ENCODE data around the gene FTCD. TPM values are rescaled to one million over a fixed set of nuclear protein-coding genes. Genes with fewer than 3 reads are reported as not detected.

Gene FTCD
- total RNA-seq, 1 donor from 2014 or later: 1.8 TPM

GRCh38 chr21:46191686-46192575 is 36.6 kb upstream of the FTCD start:
- Mint-ChIP-seq H3K4me3 (no peak overlapping the region), H3K9me3 (no peaks in the 10 kb centered on the region), H3K27me3 (ENCODE audit: low read depth) (no peaks in the 10 kb centered on the region), H3K27ac (ENCODE audit: unreplicated experiment) (no peak overlapping the region), H3K36me3 (ENCODE audit: low read depth) (peaks cover 30% of the 10 kb centered on the region), H3K4me1 (peaks cover 43% of the 10 kb centered on the region)
- DNase-seq (ENCODE audit: low read depth, low spot score): no peak
- TF ChIP-seq, protein P1, sequence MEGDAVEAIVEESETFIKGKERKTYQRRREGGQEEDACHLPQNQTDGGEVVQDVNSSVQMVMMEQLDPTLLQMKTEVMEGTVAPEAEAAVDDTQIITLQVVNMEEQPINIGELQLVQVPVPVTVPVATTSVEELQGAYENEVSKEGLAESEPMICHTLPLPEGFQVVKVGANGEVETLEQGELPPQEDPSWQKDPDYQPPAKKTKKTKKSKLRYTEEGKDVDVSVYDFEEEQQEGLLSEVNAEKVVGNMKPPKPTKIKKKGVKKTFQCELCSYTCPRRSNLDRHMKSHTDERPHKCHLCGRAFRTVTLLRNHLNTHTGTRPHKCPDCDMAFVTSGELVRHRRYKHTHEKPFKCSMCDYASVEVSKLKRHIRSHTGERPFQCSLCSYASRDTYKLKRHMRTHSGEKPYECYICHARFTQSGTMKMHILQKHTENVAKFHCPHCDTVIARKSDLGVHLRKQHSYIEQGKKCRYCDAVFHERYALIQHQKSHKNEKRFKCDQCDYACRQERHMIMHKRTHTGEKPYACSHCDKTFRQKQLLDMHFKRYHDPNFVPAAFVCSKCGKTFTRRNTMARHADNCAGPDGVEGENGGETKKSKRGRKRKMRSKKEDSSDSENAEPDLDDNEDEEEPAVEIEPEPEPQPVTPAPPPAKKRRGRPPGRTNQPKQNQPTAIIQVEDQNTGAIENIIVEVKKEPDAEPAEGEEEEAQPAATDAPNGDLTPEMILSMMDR (conservative IDR thresholded peaks at IDR 0.05): no peak

DNA sequence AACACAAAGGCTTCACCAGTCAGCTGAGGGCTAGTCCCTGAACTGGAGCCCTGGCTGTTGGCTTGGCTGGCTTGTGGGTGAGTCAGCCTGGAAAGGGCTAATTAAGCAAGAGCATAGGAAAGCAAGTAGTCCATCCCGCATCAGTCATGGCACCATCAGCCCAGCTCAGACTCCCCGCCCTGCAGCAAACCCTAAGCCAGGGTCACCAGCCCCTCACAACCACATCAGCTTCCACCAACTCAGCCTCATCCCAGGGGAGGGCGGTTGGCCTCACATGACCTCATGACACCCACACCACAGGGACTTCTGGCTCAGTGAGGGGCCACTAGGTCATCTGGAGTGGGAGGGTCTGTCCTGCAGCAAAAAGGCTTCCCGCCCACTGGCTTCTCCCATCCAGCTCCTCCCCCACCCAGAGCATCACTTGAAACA is 35.9 kb upstream of the FTCD start:
- Mint-ChIP-seq H3K4me3 (no peak overlapping the region), H3K36me3 (ENCODE audit: low read depth) (peaks cover 29% of the 10 kb centered on the region), H3K4me1 (peaks cover 46% of the 10 kb centered on the region), H3K27me3 (ENCODE audit: low read depth) (no peaks in the 10 kb centered on the region), H3K9me3 (no peaks in the 10 kb centered on the region), H3K27ac (ENCODE audit: unreplicated experiment) (no peak overlapping the region)
- TF ChIP-seq, protein P1 (conservative IDR thresholded peaks at IDR 0.05): no peak
- DNase-seq (ENCODE audit: low read depth, low spot score): no peak

DNA sequence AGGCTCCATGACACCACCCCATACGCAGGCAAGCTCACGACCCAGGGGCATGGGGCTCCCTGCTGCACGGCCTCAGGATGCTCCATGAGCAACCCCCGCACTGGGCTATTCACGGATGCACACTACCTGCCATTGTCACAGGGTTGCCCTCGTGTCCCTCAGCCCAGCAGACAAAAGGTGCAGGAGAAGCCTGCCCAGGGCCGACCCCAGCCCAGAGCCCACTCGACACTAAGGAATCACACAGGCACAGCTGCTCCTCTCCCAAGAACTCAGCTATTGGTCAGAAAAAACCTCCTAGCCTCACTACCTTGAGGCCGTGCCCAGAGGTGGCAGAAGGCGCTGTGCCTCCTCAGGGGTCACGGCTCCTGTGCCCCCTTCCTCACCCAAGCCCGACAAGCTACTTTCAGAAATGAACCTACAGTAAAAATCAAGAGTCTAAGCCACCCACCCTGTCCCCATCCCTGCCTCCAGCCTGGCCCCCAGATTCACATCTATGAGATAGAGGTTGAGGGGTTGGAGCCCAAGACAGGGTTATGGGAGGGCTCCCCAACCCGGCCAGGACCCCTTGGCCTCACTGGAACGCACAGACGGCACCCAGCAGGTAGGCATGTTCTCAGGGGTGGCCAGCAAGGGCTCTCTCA is 35.2 kb upstream of the FTCD start:
- Mint-ChIP-seq H3K4me1 (peaks cover 49% of the 10 kb centered on the region), H3K9me3 (no peaks in the 10 kb centered on the region), H3K4me3 (no peak overlapping the region), H3K27ac (ENCODE audit: unreplicated experiment) (no peak overlapping the region), H3K27me3 (ENCODE audit: low read depth) (no peaks in the 10 kb centered on the region), H3K36me3 (ENCODE audit: low read depth) (peaks cover 27% of the 10 kb centered on the region)
- no peak for DNase-seq (ENCODE audit: low read depth, low spot score)
- TF ChIP-seq, protein P1 (conservative IDR thresholded peaks at IDR 0.05): no peak

GRCh38 chr21:46189959-46190490 is 34.6 kb upstream of the FTCD start:
- peaks cover 27% of the 10 kb centered on the region for H3K36me3 Mint-ChIP-seq (ENCODE audit: low read depth)
- no peak overlapping the region for H3K27ac Mint-ChIP-seq (ENCODE audit: unreplicated experiment)
- H3K27me3 Mint-ChIP-seq (ENCODE audit: low read depth): no peaks in the 10 kb centered on the region
- peak overlapping the region; percentile 27 for H3K4me3 Mint-ChIP-seq
- TF ChIP-seq, protein P1 (conservative IDR thresholded peaks at IDR 0.05): no peak
- DNase-seq (ENCODE audit: low read depth, low spot score): no peak
- H3K9me3 Mint-ChIP-seq: no peaks in the 10 kb centered on the region
- peaks cover 55% of the 10 kb centered on the region for H3K4me1 Mint-ChIP-seq

DNA sequence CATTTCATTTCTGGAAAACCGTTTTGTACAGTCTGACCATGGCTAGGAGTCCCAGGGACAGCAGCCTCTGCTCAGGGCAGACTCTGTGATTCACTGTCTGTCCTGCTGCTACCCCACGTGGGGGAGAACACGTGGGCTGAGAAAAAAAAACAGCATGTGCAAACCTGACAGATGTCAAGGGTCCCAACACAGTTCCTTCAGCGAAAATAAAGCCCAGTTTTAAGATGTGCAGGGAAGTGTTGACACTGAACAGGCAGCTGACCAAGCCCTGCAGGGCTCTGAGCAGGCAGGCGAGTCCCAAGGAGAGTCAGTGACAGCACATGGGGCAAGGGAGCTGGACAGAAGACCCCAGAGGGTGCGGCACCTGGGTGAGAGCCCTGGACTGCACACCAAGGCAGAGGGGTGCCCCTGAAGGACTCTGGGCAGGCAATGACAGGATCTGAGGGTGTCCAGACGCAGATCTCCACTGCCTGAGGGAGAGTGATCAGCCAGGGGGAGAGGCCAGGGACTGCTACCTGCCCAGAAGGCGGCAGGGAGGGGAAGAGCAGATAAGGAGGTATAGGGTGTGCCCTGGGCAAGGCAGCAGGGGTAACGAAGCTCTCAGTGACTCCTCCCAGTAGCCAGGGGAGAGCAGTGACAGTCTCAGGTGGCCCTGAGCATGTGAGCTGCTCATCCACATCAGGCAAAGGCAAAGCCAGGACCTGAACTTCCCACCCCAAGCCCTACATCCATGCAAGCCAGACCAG is 34.0 kb upstream of the FTCD start:
- peak overlapping the region; percentile 47 for H3K4me3 Mint-ChIP-seq
- TF ChIP-seq, protein P1 (conservative IDR thresholded peaks at IDR 0.05): no peak
- H3K36me3 Mint-ChIP-seq (ENCODE audit: low read depth): peaks cover 26% of the 10 kb centered on the region
- no peak for DNase-seq (ENCODE audit: low read depth, low spot score)
- peak overlapping the region; percentile 12 for H3K27ac Mint-ChIP-seq (ENCODE audit: unreplicated experiment)
- H3K4me1 Mint-ChIP-seq: peaks cover 60% of the 10 kb centered on the region
- no peaks in the 10 kb centered on the region for H3K27me3 Mint-ChIP-seq (ENCODE audit: low read depth)
- no peaks in the 10 kb centered on the region for H3K9me3 Mint-ChIP-seq
